WI38 (cell line): ENCODE measurements around the gene NRP1.

Experiments
- H3K4me3 ChIP-seq: 2 replicates; pipeline ENCODE4 v1.5.1; 2011; ENCODE audit warnings: low read depth, mild to moderate bottlenecking, control low read depth, low read length
- TF ChIP-seq, protein P1 (sequence below): IDR thresholded peaks from 2 replicates; pipeline ENCODE4 v1.5.1; 2012; ENCODE audit warnings: low read depth, mild to moderate bottlenecking, control low read depth, low read length

The NRP1 gene

DNA sequence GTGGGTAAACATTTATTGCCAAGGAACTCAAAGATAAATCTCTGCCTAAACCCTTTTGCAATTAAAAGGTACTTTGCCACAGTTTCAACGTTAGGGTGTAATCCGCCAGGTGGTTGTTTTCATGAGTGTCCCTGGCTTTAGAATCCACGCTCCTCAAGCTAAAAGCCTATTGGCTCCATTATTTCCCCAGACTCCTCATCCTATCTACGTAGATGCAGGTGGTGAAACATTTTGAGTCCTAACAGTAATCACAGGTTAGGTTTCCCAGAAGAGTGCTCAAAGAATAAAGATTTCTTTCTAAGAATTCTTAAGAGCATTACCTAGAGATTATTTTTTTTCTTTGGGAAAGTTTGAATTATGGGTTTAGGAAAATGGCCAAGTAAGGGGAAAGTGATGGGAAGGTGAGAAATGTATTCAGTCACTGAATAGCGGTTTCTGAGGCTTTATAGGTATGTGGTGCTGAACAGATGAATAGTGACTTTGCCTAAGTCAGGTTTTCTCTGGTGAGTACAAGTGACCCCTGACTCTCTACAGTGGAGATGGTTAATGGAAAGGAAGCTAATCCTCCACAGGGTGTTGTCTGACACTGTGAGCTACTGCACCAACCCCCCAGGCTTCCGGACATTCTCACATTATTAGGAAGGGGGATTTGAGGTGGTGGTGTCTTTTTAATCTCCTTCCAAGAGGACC lies 60.2 kb downstream of the NRP1 start:
- TF ChIP-seq, protein P1, sequence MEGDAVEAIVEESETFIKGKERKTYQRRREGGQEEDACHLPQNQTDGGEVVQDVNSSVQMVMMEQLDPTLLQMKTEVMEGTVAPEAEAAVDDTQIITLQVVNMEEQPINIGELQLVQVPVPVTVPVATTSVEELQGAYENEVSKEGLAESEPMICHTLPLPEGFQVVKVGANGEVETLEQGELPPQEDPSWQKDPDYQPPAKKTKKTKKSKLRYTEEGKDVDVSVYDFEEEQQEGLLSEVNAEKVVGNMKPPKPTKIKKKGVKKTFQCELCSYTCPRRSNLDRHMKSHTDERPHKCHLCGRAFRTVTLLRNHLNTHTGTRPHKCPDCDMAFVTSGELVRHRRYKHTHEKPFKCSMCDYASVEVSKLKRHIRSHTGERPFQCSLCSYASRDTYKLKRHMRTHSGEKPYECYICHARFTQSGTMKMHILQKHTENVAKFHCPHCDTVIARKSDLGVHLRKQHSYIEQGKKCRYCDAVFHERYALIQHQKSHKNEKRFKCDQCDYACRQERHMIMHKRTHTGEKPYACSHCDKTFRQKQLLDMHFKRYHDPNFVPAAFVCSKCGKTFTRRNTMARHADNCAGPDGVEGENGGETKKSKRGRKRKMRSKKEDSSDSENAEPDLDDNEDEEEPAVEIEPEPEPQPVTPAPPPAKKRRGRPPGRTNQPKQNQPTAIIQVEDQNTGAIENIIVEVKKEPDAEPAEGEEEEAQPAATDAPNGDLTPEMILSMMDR: no peak
- peak overlapping the region; percentile 49 for H3K4me3 ChIP-seq

DNA sequence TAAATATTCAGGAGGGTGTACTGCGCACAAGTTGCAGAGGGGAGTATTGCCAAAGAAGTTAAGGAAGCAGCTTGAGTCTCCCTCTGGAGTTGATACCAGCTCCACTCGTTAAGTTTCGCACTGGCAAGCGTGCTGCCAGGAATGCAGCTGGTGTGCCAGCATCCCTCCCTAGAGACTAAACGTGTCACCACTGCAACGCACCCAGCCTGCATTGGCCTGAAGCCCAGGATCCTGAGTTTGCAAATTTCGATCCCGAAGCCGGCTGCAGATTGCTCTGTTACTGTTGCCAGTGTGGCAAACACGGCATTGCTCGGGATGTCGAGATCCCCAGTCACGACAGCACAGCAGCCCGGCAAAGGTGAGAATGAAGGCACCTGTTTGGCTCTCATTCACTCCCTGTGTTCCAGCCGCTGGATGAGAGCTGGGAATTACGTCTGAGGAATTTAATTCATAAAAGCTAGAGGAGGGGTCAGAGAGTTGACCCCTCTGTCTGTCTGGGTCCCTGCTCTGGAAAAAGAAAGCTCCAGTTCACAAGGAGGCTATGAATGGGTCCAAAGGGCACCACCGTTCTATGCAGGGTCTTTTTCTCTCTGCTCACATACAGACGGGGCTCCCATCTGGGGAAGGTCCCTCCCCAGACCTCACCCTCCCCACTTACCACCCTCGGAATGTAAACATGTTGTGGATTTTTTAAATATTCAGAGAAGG lies 61.0 kb downstream of the NRP1 start:
- TF ChIP-seq, protein P1: no peak
- peak overlapping the region; percentile 49 for H3K4me3 ChIP-seq

DNA sequence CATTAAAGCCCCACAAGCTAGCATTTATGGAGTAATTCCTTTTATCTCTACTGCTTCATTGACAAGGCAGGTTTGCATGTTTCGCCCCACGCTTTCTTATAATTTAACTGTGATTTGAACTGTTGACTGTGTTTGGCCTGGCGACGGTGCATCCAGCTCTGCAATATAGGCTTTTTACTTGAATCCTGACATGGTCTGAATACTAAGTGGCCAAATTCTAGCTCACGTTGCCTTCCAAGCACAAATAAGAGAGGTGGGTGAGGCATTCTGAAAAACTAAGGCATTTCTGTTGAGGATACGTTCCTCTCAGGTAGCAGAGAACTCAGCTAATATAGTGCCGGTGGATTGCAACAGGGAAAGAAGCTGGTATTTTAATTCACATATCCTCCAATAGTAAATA lies 61.8 kb downstream of the NRP1 start:
- TF ChIP-seq, protein P1: no peak
- no peak overlapping the region for H3K4me3 ChIP-seq

DNA sequence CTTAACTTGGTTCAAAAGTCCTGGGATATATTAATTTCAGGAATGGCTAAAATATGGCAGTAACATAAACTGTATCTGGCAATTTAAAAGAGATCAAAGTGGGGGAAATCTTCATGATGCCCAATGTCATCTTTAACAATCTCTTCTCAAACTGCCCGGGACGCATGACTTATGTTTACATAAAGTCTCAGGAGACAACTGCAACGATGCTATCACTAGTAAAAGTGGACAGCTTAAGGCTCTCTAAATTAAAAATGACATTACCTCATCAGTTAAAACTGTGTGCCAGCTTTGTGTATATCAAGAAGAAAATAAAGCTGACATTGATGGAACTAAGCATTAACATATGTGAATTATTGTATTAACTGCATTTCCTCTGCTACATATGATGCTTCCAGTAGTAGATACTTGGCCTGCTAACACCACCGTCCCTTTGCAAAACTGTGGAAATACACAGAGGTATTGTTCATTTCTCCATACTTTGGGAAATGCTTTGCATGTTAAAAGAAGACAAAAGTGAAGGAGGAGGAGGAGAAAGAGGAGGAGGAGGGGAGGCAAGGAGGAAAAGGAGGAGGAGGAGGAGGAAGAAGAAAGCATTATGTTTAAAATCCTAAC lies 62.4 kb downstream of the NRP1 start:
- no peak overlapping the region for H3K4me3 ChIP-seq
- TF ChIP-seq, protein P1: no peak

DNA sequence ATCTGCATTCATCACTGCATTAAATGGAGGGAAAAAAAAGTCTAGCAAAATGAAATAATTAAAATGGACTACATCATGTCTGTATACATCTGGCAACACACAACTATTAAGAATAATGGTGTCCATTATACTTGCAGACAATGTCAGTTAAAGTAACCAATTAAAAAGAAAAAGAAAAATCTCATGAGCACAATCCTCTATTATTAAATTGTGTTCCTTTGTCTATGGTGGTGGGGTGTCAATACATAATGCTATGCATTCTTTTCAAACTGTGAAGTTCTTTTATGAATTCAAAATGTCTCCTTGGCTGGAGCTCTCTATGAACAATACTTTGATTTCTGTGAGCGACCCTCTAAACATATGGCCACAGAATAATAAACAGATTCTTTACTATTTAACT lies 63.5 kb downstream of the NRP1 start:
- TF ChIP-seq, protein P1: no peak
- H3K4me3 ChIP-seq: no peak overlapping the region

DNA sequence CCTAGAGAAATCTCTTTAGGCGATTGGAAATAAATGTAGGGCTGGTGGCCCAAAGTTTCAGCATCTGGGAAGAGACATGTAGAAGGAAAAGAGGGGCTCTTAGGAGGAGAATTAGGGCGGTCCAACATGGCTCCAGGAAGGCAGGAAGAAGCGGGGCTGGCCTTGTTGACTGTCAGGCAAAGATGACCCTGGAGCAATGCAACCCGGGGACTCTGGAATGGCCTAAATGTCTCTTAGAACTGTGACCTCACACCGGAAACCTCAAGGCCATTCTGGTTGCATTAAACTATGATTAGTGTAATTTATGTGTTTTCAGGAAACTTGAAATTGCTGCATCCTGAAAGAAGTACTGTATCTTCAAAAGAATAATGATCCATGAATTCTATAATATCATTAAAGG lies 66.8 kb downstream of the NRP1 start:
- no peak overlapping the region for H3K4me3 ChIP-seq
- TF ChIP-seq, protein P1: no peak

DNA sequence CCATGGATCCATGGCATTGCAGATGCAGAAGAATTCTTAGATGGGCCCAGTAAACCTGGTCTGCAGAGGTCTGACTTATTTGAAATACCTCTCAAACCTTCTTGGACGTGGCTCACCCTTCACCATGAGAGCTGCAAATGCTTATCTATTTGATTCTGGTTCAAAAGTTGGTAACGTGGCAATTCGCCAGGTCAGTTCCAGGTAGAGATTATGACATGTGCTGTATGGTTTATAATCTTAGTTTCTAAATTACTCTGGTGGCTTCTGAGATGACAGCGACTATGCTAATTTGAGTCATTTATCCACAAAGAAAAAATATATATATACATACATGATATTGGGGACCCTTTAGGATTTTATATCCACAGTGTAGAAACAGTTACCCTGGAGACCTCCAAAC lies 68.8 kb downstream of the NRP1 start:
- TF ChIP-seq, protein P1: no peak
- H3K4me3 ChIP-seq: no peak overlapping the region
